Omental fat pad (tissue), 4 donors: ENCODE measurements around the gene AMH. TPM values are rescaled to one million over a fixed set of nuclear protein-coding genes. Genes with fewer than 3 reads are reported as not detected.

Source experiments
- ATAC-seq: fragments of 150-250 bp; one replicate; pipeline ENCODE4 v1.9.1; 2016; ENCODE audit warnings: mild to moderate bottlenecking, moderate library complexity; ENCODE audit not compliant: low FRiP score
- DNase-seq: peaks from one replicate; pipeline ENCODE4 v3.0.0-alpha.2; 2019; ENCODE audit warnings: low spot score
- CTCF ChIP-seq, 3 donors: fragments of 450-650 bp; IDR thresholded peaks; one replicate each; pipeline ENCODE4 v1.5.1; 2016 to 2017; ENCODE audit warnings: antibody characterized with exemption in 3 of 3, mild to moderate bottlenecking in 3 of 3, moderate library complexity in 2 of 3
- total RNA-seq, 4 donors: library from RNA; depleted of rRNA; stranded (reverse); fragments of >200 nt; gene quantifications; one replicate each; pipeline ENCODE4 v1.1.0, GENCODE V29; 2016

Gene AMH
- total RNA-seq, 4 donors from 2014 or later = 0.25 to 1.1 (median 0.72) TPM; not detected in 1

- ATAC-seq = no peak
- no peak for DNase-seq
- TF ChIP-seq CTCF (IDR thresholded peaks at IDR 0.05) = no peak
Observed at GRCh38 chr19:2226051-2226839, 22.9 kb upstream of the AMH start.

GRCh38 chr19:2226840-2227360, 22.2 kb upstream of the AMH start:
- TF ChIP-seq CTCF (IDR thresholded peaks at IDR 0.05) = no peak
- DNase-seq (no peak), ATAC-seq (no peak)

DNA sequence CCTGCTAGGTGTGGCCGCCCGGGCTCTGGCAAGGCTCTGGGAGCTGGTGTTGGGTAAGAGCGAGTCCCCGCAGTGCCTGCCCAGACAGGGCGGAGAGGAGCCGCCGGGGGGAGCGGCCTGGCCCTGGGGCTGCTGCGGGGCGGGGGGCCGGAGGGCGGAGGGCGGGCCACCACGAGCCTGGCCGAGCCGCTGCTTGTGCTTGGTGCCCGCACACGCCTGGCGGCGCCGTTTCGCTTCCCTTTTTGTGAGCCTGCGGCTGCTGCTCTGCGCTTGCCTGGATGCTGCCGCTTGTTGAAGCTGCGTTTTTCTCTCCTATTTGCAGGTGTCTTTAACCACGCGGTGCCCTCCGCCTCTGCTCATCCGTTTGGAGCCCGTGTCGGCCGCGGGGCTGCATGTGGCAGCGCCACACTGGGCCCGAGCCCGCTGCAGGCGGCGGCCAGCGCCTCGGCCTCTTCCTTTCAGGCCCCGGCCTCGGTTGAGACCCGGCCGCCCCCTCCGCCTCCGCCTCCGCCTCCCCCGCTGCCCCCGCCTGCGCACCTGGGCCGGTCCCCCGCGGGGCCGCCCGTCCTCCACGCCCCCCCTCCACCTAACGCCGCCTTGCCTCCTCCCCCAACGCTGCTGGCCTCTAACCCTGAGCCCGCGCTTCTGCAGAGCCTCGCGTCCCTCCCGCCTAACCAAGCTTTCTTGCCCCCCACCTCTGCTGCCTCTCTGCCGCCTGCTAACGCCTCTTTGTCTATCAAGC, 21.5 kb upstream of the AMH start:
- TF ChIP-seq CTCF (IDR thresholded peaks at IDR 0.05) = no peak
- DNase-seq = no peak
- no peak for ATAC-seq

GRCh38 chr19:2228157-2229030, 20.7 kb upstream of the AMH start:
- ATAC-seq (no peak), DNase-seq (no peak)
- TF ChIP-seq CTCF (IDR thresholded peaks at IDR 0.05) = no peak

DNA sequence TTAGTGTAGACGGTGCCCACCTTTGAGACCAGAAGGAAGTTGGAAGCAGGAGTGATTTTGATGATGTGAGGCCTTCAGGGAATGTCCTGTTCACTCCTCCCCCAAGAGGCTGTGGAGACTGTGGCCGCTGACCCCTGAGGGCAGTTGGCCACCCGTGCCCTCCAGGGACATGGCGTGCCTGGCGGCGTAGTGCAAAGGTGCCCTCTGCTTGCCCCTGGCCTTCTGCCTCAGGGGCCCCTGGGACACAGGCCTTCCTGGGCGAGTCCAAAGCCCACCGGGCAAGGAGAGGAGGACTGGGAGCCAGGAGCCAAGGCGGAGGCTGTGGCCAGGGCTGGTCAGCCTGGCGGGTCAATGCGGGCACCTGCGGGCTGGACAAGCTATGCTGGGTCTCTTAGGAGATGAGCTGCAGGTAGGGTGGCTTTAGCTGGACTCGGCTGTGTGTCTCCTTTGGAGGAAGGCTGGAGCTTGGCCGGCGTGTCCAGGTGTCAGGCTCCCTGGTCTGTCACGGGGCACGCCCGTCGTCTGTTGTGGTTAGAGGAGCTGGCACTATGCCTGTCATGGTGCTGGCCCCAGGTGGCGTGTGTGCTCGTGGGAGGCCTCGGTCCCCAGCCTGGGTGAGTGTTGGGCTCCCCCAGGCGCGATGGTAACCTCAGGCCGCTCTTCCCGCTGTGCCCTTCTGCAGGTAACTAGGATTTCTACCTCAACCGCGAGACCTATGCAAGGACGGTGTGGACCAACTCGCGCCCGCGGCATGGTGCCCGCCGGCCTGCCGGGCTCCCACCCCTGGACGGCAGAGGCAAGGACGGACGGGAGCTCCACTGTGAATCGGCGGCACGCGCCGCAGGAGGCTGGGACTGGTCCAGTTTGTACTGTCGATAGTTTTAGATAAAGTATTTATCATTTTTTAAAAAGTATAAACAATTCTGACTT, 19.8 kb upstream of the AMH start:
- no peak for DNase-seq
- no peak for ATAC-seq
- TF ChIP-seq CTCF (IDR thresholded peaks at IDR 0.05) = no peak

- TF ChIP-seq CTCF (IDR thresholded peaks at IDR 0.05) = no peak
- no peak for DNase-seq
- no peak for ATAC-seq
Observed at GRCh38 chr19:2230033-2230531, 19.0 kb upstream of the AMH start.
